H9 (cell line): ENCODE results near the gene C11orf65. TPM values are rescaled to one million over a fixed set of nuclear protein-coding genes. Genes with fewer than 3 reads are reported as not detected.
"Not testable (repeated sequence)": the region's sequence is repeated elsewhere in the genome, so short reads cannot be mapped to it uniquely, and the experiment has no call there.

Source experiments
- DNase-seq: peaks from one replicate; pipeline ENCODE4 v3.0.0-alpha.2; 2017
- H2AFZ ChIP-seq: one replicate; pipeline ENCODE4 v1.6.1; 2013; ENCODE audit warnings: mild to moderate bottlenecking, low read length, control low read depth, moderate library complexity
- H2AK5ac ChIP-seq: 2 replicates; pipeline ENCODE4 v1.6.1; 2013; ENCODE audit warnings: low read length, control low read depth, mixed read lengths; ENCODE audit not compliant: insufficient read length
- H2BK120ac ChIP-seq: one replicate; pipeline ENCODE4 v1.6.1; 2013; ENCODE audit warnings: low read depth, mild to moderate bottlenecking, low read length, control low read depth, inconsistent platforms; ENCODE audit not compliant: poor library complexity, severe bottlenecking
- H2BK12ac ChIP-seq: 2 replicates; pipeline ENCODE4 v1.6.1; 2013; ENCODE audit warnings: low read length, control low read depth, mixed read lengths, low read depth; ENCODE audit not compliant: insufficient read length
- H2BK15ac ChIP-seq: 2 replicates; pipeline ENCODE4 v1.6.1; 2013; ENCODE audit warnings: low read depth, low read length, control low read depth
- H2BK20ac ChIP-seq: one replicate; pipeline ENCODE4 v1.6.1; 2013; ENCODE audit warnings: low read depth, mild to moderate bottlenecking, low read length, control low read depth, inconsistent platforms; ENCODE audit not compliant: poor library complexity, severe bottlenecking
- H2BK5ac ChIP-seq: 2 replicates; pipeline ENCODE4 v1.6.1; 2013; ENCODE audit warnings: low read length, control low read depth, mixed read lengths; ENCODE audit not compliant: insufficient read length
- H3K14ac ChIP-seq: 2 replicates; pipeline ENCODE4 v1.6.1; 2013; ENCODE audit warnings: low read length, control low read depth; ENCODE audit not compliant: insufficient read depth
- H3K18ac ChIP-seq: 2 replicates; pipeline ENCODE4 v1.6.1; 2013; ENCODE audit warnings: low read depth, mild to moderate bottlenecking, mixed read lengths, low read length, control low read depth; ENCODE audit not compliant: insufficient read length
- H3K23ac ChIP-seq: 2 replicates; pipeline ENCODE4 v1.6.1; 2013; ENCODE audit warnings: low read length, control low read depth, mixed read lengths, low read depth; ENCODE audit not compliant: insufficient read length
- H3K23me2 ChIP-seq: 2 replicates; pipeline ENCODE4 v1.6.1; 2013; ENCODE audit warnings: low read depth, mild to moderate bottlenecking, mixed read lengths, low read length, control low read depth; ENCODE audit not compliant: insufficient read length, poor library complexity, severe bottlenecking
- H3K27ac ChIP-seq: 2 replicates; pipeline ENCODE4 v1.5.1; 2013; ENCODE audit warnings: low read length, control low read depth, mixed read lengths, low read depth; ENCODE audit not compliant: insufficient read length
- H3K27me3 ChIP-seq: 2 replicates; pipeline ENCODE4 v1.6.1; 2013; ENCODE audit warnings: low read length, control low read depth, inconsistent platforms; ENCODE audit not compliant: insufficient read depth
- H3K4ac ChIP-seq: 2 replicates; pipeline ENCODE4 v1.6.1; 2013; ENCODE audit warnings: low read depth, mild to moderate bottlenecking, control low read depth, inconsistent platforms, low read length, moderate library complexity
- H3K4me1 ChIP-seq: 2 replicates; pipeline ENCODE4 v1.6.1; 2013; ENCODE audit warnings: low read length, control low read depth, inconsistent platforms; ENCODE audit not compliant: insufficient read depth
- H3K4me2 ChIP-seq: 2 replicates; pipeline ENCODE4 v1.6.1; 2013; ENCODE audit warnings: low read length, control low read depth, mixed read lengths; ENCODE audit not compliant: insufficient read length, insufficient read depth
- H3K56ac ChIP-seq: 2 replicates; pipeline ENCODE4 v1.6.1; 2013; ENCODE audit warnings: low read depth, mild to moderate bottlenecking, mixed read lengths, low read length, control low read depth; ENCODE audit not compliant: insufficient read length
- H3K79me1 ChIP-seq: 2 replicates; pipeline ENCODE4 v1.6.1; 2013; ENCODE audit warnings: low read depth, mild to moderate bottlenecking, moderate library complexity, low read length, control low read depth, inconsistent platforms; ENCODE audit not compliant: insufficient read depth, poor library complexity, severe bottlenecking
- H3K79me2 ChIP-seq: 2 replicates; pipeline ENCODE4 v1.6.1; 2013; ENCODE audit warnings: low read length, control low read depth, inconsistent platforms; ENCODE audit not compliant: insufficient read depth
- H3K9ac ChIP-seq: 2 replicates; pipeline ENCODE4 v1.6.1; 2013; ENCODE audit warnings: low read length, control low read depth, mixed read lengths; ENCODE audit not compliant: insufficient read length; ENCODE audit errors: extremely low read depth
- H3K9me3 ChIP-seq: one replicate; pipeline ENCODE4 v1.6.1; 2013; ENCODE audit warnings: low read depth, low read length, inconsistent platforms; ENCODE audit not compliant: control insufficient read depth
- H3T11ph ChIP-seq: one replicate; pipeline ENCODE4 v1.6.1; 2013; ENCODE audit warnings: mild to moderate bottlenecking, low read length, control low read depth, inconsistent platforms
- H4K20me1 ChIP-seq: one replicate; pipeline ENCODE4 v1.6.1; 2013; ENCODE audit not compliant: control insufficient read depth, insufficient read length, insufficient read depth
- H4K5ac ChIP-seq: 2 replicates; pipeline ENCODE4 v1.6.1; 2013; ENCODE audit warnings: low read depth, mild to moderate bottlenecking, mixed read lengths, low read length, control low read depth; ENCODE audit not compliant: insufficient read length
- H4K8ac ChIP-seq: replicated peaks from 2 replicates; pipeline ENCODE4 v1.6.1; 2013; ENCODE audit warnings: low read length, control low read depth, mixed read lengths, low read depth; ENCODE audit not compliant: insufficient read length
- H4K91ac ChIP-seq: 2 replicates; pipeline ENCODE4 v1.6.1; 2013; ENCODE audit warnings: low read depth, mild to moderate bottlenecking, moderate library complexity, mixed read lengths, low read length, control low read depth; ENCODE audit not compliant: insufficient read length
- H3K27ac Mint-ChIP-seq, 3 experiments: 2 replicates in 2 of 3; 3 replicates in 1 of 3; pipeline ENCODE4 v1.8.0; 2020 to 2021; ENCODE audit warnings: mixed read lengths in 3 of 3, mild to moderate bottlenecking in 1 of 3, moderate library complexity in 1 of 3
- H3K27me3 Mint-ChIP-seq: 2 replicates; pipeline ENCODE4 v1.8.0; 2021; ENCODE audit warnings: low read depth, mild to moderate bottlenecking, moderate library complexity, mixed read lengths
- H3K36me3 Mint-ChIP-seq, 3 experiments: 2 replicates in 2 of 3; 3 replicates in 1 of 3; pipeline ENCODE4 v1.8.0; 2020 to 2021; ENCODE audit warnings: low read depth in 3 of 3, mixed read lengths in 3 of 3; ENCODE audit not compliant: insufficient read depth in 1 of 3
- H3K4me1 Mint-ChIP-seq, 2 experiments: 2 replicates each; pipeline ENCODE4 v1.8.0; 2020; ENCODE audit warnings: mixed read lengths in 2 of 2
- H3K4me3 Mint-ChIP-seq, 2 experiments: 2 replicates in 1 of 2; 3 replicates in 1 of 2; pipeline ENCODE4 v1.8.0; 2020 to 2021; ENCODE audit warnings: mild to moderate bottlenecking in 2 of 2, mixed read lengths in 2 of 2, moderate library complexity in 1 of 2
- H3K9me3 Mint-ChIP-seq, 2 experiments: 2 replicates in 1 of 2; 3 replicates in 1 of 2; pipeline ENCODE4 v1.8.0; 2020; ENCODE audit warnings: mild to moderate bottlenecking in 2 of 2, mixed read lengths in 2 of 2, moderate library complexity in 1 of 2
- WGBS: extraction: QIAGEN DNeasy Blood & Tissue Kit; methylation state at CpG from one replicate; pipeline ENCODE4 v1.1.7; 2013; ENCODE audit warnings: missing lambda C conversion rate, low lambda C conversion rate, mixed read lengths; ENCODE audit not compliant: insufficient read length; ENCODE audit errors: extremely low coverage; 5-methylcytosine and 5-hydroxymethylcytosine counted together
- total RNA-seq: library from RNA; stranded (reverse); gene quantifications from 2 replicates; pipeline ENCODE4 v1.2.1, GENCODE V29; 2021
- TF ChIP-seq, protein P1 (sequence below): fragments of 200-600 bp; sonication (generic); conservative IDR thresholded peaks from 3 replicates; pipeline ENCODE4 v1.8.0; 2021; ENCODE audit warnings: antibody characterized with exemption, mild to moderate bottlenecking

The C11orf65 gene
- total RNA-seq, 1 experiment from 2014 or later: 0.55 TPM

GRCh38 chr11:108388576-108388975, 78.8 kb downstream of the C11orf65 start:
- H3K4me1 ChIP-seq: no peaks in the 10 kb centered on the region
- no peak overlapping the region for H4K91ac ChIP-seq
- H3K4me1 Mint-ChIP-seq: no peaks in the 10 kb centered on the region
- no peak overlapping the region for H3K27ac Mint-ChIP-seq
- H3K23ac ChIP-seq: no peak overlapping the region
- DNase-seq: no peak
- H3K79me1 ChIP-seq: no peaks in the 10 kb centered on the region
- H3K27me3 Mint-ChIP-seq: no peaks in the 10 kb centered on the region
- TF ChIP-seq, protein P1, sequence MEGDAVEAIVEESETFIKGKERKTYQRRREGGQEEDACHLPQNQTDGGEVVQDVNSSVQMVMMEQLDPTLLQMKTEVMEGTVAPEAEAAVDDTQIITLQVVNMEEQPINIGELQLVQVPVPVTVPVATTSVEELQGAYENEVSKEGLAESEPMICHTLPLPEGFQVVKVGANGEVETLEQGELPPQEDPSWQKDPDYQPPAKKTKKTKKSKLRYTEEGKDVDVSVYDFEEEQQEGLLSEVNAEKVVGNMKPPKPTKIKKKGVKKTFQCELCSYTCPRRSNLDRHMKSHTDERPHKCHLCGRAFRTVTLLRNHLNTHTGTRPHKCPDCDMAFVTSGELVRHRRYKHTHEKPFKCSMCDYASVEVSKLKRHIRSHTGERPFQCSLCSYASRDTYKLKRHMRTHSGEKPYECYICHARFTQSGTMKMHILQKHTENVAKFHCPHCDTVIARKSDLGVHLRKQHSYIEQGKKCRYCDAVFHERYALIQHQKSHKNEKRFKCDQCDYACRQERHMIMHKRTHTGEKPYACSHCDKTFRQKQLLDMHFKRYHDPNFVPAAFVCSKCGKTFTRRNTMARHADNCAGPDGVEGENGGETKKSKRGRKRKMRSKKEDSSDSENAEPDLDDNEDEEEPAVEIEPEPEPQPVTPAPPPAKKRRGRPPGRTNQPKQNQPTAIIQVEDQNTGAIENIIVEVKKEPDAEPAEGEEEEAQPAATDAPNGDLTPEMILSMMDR: no peak
- H2BK120ac ChIP-seq: no peak overlapping the region
- no peaks in the 10 kb centered on the region for H3K23me2 ChIP-seq
- no peak overlapping the region for H2BK15ac ChIP-seq
- H2AFZ ChIP-seq: no peak overlapping the region
- no peak overlapping the region for H3K14ac ChIP-seq
- no peaks in the 10 kb centered on the region; a peak in 2 of 5 replicates for H3K9me3 Mint-ChIP-seq
- H2AK5ac ChIP-seq: no peak overlapping the region
- H4K20me1 ChIP-seq: no peaks in the 10 kb centered on the region
- H3T11ph ChIP-seq: no peak overlapping the region
- no peaks in the 10 kb centered on the region for H3K9me3 ChIP-seq
- H3K9ac ChIP-seq: no peak overlapping the region
- H2BK5ac ChIP-seq: no peak overlapping the region
- no peak overlapping the region for H3K4ac ChIP-seq
- H2BK20ac ChIP-seq: no peak overlapping the region
- no CpG with 5 or more reads among the region's 5 CpGs for WGBS
- no peak overlapping the region for H4K5ac ChIP-seq
- H3K27me3 ChIP-seq: no peaks in the 10 kb centered on the region
- H3K36me3 Mint-ChIP-seq: no peaks in the 10 kb centered on the region
- H3K56ac ChIP-seq: no peak overlapping the region
- H3K79me2 ChIP-seq: no peaks in the 10 kb centered on the region
- H3K27ac ChIP-seq: no peak overlapping the region
- H3K4me2 ChIP-seq: no peak overlapping the region
- H2BK12ac ChIP-seq: no peak overlapping the region
- H4K8ac ChIP-seq: no peak overlapping the region
- H3K4me3 Mint-ChIP-seq: no peak overlapping the region
- H3K18ac ChIP-seq: no peak overlapping the region

DNA sequence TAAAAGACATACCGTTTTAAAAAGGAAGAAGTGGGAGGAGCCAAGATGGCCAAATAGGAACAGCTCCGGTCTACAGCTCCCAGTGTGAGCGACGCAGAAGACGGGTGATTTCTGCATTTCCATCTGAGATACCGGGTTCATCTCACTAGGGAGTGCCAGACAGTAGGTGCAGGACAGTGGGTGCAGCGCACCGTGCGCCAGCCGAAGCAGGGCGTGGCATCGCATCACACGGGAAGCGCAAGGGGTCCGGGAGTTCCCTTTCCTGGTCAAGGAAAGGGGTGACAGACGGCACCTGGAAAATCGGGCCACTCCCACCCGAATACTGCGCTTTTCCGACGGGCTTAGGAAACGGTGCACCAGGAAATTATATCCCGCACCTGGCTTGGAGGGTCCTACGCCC, 93.8 kb downstream of the C11orf65 start:
- not testable (repeated sequence) for DNase-seq, H3K23me2 ChIP-seq, H3K79me1 ChIP-seq, H3K9me3 ChIP-seq, H3K27me3 Mint-ChIP-seq, H4K8ac ChIP-seq, H3K27me3 ChIP-seq, H3T11ph ChIP-seq, H2AFZ ChIP-seq, H3K4me2 ChIP-seq, H3K23ac ChIP-seq, H3K4me1 ChIP-seq, H2BK20ac ChIP-seq, H3K4me1 Mint-ChIP-seq, H3K27ac Mint-ChIP-seq, H2BK5ac ChIP-seq, H2BK12ac ChIP-seq, H3K4me3 Mint-ChIP-seq, H3K56ac ChIP-seq, H3K18ac ChIP-seq, H3K4ac ChIP-seq, H3K79me2 ChIP-seq, H2BK15ac ChIP-seq, H3K14ac ChIP-seq, H2BK120ac ChIP-seq, H3K9ac ChIP-seq, H2AK5ac ChIP-seq, H4K91ac ChIP-seq, H3K27ac ChIP-seq, H4K20me1 ChIP-seq, H4K5ac ChIP-seq
- H3K9me3 Mint-ChIP-seq: peaks cover 9 to 17% of the 10 kb centered on the region in 2 experiments
- H3K36me3 Mint-ChIP-seq: peaks cover 8 to 15% (median 11%) of the 10 kb centered on the region in 3 experiments
- WGBS: no CpG with 5 or more reads among the region's 24 CpGs
